Bronchial epithelial cell (primary cell): ENCODE measurements around the gene MYBPH. TPM values are rescaled to one million over a fixed set of nuclear protein-coding genes. Genes with fewer than 3 reads are reported as not detected.

ENCODE experiments used
- DNase-seq: peaks from one replicate; pipeline ENCODE4 v3.0.0-alpha.2; 2010; ENCODE audit warnings: low read depth
- FAIRE-seq: peaks from 2 replicates; lab custom pipeline; 2011; peaks lifted over from hg19 to GRCh38; lab: Jason Lieb, UNC
- H3K27me3 ChIP-seq: 2 replicates; pipeline ENCODE4 v1.5.1; 2011; ENCODE audit warnings: low read length; ENCODE audit not compliant: control insufficient read depth, insufficient read depth
- H3K36me3 ChIP-seq: 2 replicates; pipeline ENCODE4 v1.5.1; 2011; ENCODE audit warnings: low read length; ENCODE audit not compliant: control insufficient read depth, insufficient read depth
- H3K4me3 ChIP-seq: 2 replicates; pipeline ENCODE4 v1.5.1; 2011; ENCODE audit warnings: mild to moderate bottlenecking, low read depth, low read length, control low read depth
- CTCF ChIP-seq: IDR thresholded peaks from 2 replicates; pipeline ENCODE4 v1.5.1; 2011; ENCODE audit warnings: mild to moderate bottlenecking, moderate library complexity, low read length, control low read depth, inconsistent platforms; ENCODE audit not compliant: insufficient read depth, severe bottlenecking
- total RNA-seq: library from RNA; depleted of rRNA; stranded (reverse); fragments of >200 nt; gene quantifications from 2 replicates; pipeline ENCODE4 v1.2.1, GENCODE V29; 2014

MYBPH gene
- total RNA-seq, 1 donor from 2014 or later, result not detected

DNA sequence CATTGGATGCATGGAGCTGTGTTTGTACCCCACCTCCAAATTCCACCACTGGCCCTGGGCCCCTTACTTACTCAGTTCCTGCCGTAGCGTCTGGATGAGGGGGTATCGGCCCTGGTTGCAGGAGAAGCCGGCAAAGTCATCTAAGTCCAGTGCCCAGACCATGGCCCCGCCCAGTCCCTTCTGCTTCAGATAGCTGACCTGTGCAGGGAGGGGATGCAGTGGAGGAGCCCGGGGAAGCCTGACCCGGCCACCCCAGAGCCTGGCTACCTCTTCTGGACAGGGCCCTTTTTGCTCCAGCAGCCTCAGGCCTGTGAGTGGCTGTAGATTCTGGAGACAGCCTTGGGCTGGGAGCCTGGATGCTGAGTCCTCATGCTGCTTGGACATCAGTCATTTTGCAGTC, 42.0 kb upstream of the MYBPH start:
- no peak for FAIRE-seq
- Histone ChIP-seq H3K36me3 (no peaks in the 10 kb centered on the region), H3K4me3 (no peak overlapping the region), H3K27me3 (peaks cover 5% of the 10 kb centered on the region)
- DNase-seq, result no peak
- no peak for TF ChIP-seq CTCF

DNA sequence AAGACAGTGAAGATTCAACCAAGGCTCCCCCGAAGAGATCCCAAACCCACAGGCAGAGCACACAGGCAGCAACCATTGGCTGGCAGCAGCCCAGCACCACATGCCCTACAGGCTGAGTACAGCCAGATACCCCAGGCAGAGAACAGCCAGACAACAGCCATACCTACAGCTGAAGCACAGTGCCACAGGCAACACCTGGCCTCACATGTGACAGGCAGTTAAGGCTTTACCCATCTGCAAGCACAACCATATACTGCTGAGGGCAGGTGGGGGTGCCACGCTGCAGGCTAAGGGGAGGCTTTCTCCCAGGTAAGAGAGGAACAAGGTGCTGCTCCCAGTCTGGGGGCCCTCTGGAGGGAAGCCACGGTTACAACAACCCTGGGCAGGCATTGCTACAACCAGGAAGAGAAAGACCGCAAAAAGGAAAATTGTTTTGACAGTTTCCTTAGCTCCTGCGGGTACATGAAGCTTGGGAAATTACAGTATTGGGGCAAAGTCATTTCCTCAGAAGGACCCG, 41.6 kb upstream of the MYBPH start:
- peaks cover 5% of the 10 kb centered on the region for H3K27me3 ChIP-seq
- FAIRE-seq (no peak), DNase-seq (peak; percentile 11)
- no peak overlapping the region for H3K4me3 ChIP-seq
- H3K36me3 ChIP-seq, result no peaks in the 10 kb centered on the region
- TF ChIP-seq CTCF, result peak; percentile 32

- peak; percentile 69 for TF ChIP-seq CTCF
- no peak for FAIRE-seq
- DNase-seq, result peak; percentile 66
- Histone ChIP-seq H3K27me3 (peaks cover 5% of the 10 kb centered on the region), H3K4me3 (no peak overlapping the region), H3K36me3 (no peaks in the 10 kb centered on the region)
Observed at GRCh38 chr1:203216274-203217138, 40.9 kb upstream of the MYBPH start.

- peaks cover 5% of the 10 kb centered on the region for H3K27me3 ChIP-seq
- TF ChIP-seq CTCF, result no peak
- no peak overlapping the region for H3K4me3 ChIP-seq
- no peaks in the 10 kb centered on the region for H3K36me3 ChIP-seq
- DNase-seq (no peak), FAIRE-seq (peak; percentile 73)
Observed at GRCh38 chr1:203215573-203215972, 39.9 kb upstream of the MYBPH start.

GRCh38 chr1:203214871-203215270, 39.2 kb upstream of the MYBPH start:
- FAIRE-seq (no peak), DNase-seq (no peak)
- H3K27me3 ChIP-seq, result peaks cover 5% of the 10 kb centered on the region
- no peak overlapping the region for H3K4me3 ChIP-seq
- no peak for TF ChIP-seq CTCF
- H3K36me3 ChIP-seq, result no peaks in the 10 kb centered on the region

DNA sequence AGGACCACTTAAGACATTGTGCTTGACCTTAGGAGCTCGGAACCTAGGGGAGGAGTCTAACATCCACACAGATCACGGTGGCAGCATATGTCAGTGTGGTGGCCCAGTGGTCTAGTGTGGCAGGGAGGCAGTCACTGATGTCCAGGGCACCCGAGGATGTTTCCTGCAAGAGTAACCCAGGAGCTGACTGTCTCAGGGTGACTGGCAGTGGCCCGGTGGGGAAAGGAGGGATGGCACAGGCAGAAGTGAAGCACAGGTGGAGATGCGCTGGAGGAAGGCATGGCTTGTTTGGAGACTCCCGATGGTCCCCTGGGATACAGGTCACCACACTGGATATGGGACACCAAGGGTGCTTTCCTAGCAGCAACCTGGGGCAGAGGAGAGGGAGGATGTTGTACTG, 37.5 kb upstream of the MYBPH start:
- FAIRE-seq, result no peak
- no peak for TF ChIP-seq CTCF
- no peak for DNase-seq
- H3K36me3 ChIP-seq, result no peaks in the 10 kb centered on the region
- H3K27me3 ChIP-seq, result peaks cover 4% of the 10 kb centered on the region
- H3K4me3 ChIP-seq, result no peak overlapping the region
